Esophagus muscularis mucosa (tissue), 4 donors: ENCODE measurements around the gene TRPV3. TPM values are rescaled to one million over a fixed set of nuclear protein-coding genes. Genes with fewer than 3 reads are reported as not detected.

Experiments used
- DNase-seq: peaks from one replicate; pipeline ENCODE4 v3.0.0-alpha.2; 2017; ENCODE audit errors: extremely low spot score
- H3K27ac ChIP-seq, 4 donors: fragments of 200-600 bp; sonication (generic); replicated peaks in 1 of 4; 1 replicate in 3 of 4; 2 replicates in 1 of 4; pipeline ENCODE4 v1.5.1; 2016 to 2019; ENCODE audit warnings: mild to moderate bottlenecking in 1 of 4
- H3K27me3 ChIP-seq, 4 donors: fragments of 200-600 bp; sonication (generic); one replicate each; pipeline versions ENCODE4 v1.5.1 to v1.6.0; 2016 to 2019
- H3K36me3 ChIP-seq, 4 donors: fragments of 200-600 bp; sonication (generic); one replicate each; pipeline ENCODE4 v1.5.1; 2016 to 2019
- H3K4me1 ChIP-seq, 4 donors: fragments of 200-600 bp; sonication (generic); one replicate each; pipeline ENCODE4 v1.5.1; 2016 to 2019
- H3K4me3 ChIP-seq, 4 donors: fragments of 200-600 bp; sonication (generic); 1 replicate in 2 of 4; 2 replicates in 2 of 4; pipeline ENCODE4 v1.5.1; 2016 to 2019; ENCODE audit warnings: mild to moderate bottlenecking in 4 of 4, moderate library complexity in 1 of 4
- H3K9me3 ChIP-seq, 4 donors: fragments of 200-600 bp; sonication (generic); 1 replicate in 3 of 4; 2 replicates in 1 of 4; pipeline ENCODE4 v1.5.1; 2016 to 2019
- CTCF ChIP-seq, 3 experiments: fragments of 200-600 bp in 2 of 3; fragments of 450-650 bp in 1 of 3; sonication (generic) in 2 of 3; IDR thresholded peaks; one replicate each; pipeline ENCODE4 v1.5.1; 2017 to 2019; ENCODE audit warnings: antibody characterized with exemption in 3 of 3, mild to moderate bottlenecking in 2 of 3, moderate library complexity in 1 of 3
- EP300 ChIP-seq: sonication (generic); formaldehyde crosslinking; IDR thresholded peaks from one replicate; pipeline ENCODE4 v1.6.1; 2017; ENCODE audit warnings: antibody characterized with exemption
- POLR2A ChIP-seq: fragments of 450-650 bp; IDR thresholded peaks from one replicate; pipeline ENCODE4 v1.6.1; 2017; ENCODE audit warnings: antibody characterized with exemption, moderate library complexity, mild to moderate bottlenecking, low read depth
- POLR2AphosphoS5 ChIP-seq, 2 donors: sonication (generic); formaldehyde crosslinking; IDR thresholded peaks; one replicate each; pipeline ENCODE4 v1.6.1; 2017; ENCODE audit warnings: antibody characterized with exemption in 2 of 2
- WGBS: methylation state at CpG from one replicate; pipeline ENCODE4 v1.1.5; 2018; 5-methylcytosine and 5-hydroxymethylcytosine counted together
- intact Hi-C: fragments of 100-400 bp; cut with DNase I; formaldehyde crosslinking; loops from one replicate; pipeline ENCODE4 v1.15.1; 2023
- total RNA-seq, 4 donors: library from RNA; depleted of rRNA; stranded (reverse); fragments of >200 nt; gene quantifications; one replicate each; pipeline versions ENCODE4 v1.1.0 to v1.2.1, GENCODE V29; 2016

The TRPV3 gene
- total RNA-seq, 4 donors from 2014 or later = 0.26 to 0.83 (median 0.45) TPM

GRCh38 chr17:3533752-3534151 is 23.9 kb downstream of the TRPV3 start:
- DNase-seq = no peak
- no peaks in the 10 kb centered on the region for H3K36me3 ChIP-seq
- intact Hi-C loops = no loop called here
- H3K27ac ChIP-seq = no peak overlapping the region
- H3K27me3 ChIP-seq = peaks cover 0 to 75% (median 2%) of the 10 kb centered on the region in 4 donors
- TF ChIP-seq EP300 = no peak
- no peak for TF ChIP-seq CTCF (IDR thresholded peaks at IDR 0.05)
- no peak for TF ChIP-seq POLR2A
- no peak for TF ChIP-seq POLR2AphosphoS5 (IDR thresholded peaks at IDR 0.05)
- WGBS = 93% methylated on average over 5 of the region's 5 CpGs
- H3K9me3 ChIP-seq = no peaks in the 10 kb centered on the region
- peaks cover 0 to 12% (median 10%) of the 10 kb centered on the region in 4 donors for H3K4me1 ChIP-seq
- no peak overlapping the region for H3K4me3 ChIP-seq

DNA sequence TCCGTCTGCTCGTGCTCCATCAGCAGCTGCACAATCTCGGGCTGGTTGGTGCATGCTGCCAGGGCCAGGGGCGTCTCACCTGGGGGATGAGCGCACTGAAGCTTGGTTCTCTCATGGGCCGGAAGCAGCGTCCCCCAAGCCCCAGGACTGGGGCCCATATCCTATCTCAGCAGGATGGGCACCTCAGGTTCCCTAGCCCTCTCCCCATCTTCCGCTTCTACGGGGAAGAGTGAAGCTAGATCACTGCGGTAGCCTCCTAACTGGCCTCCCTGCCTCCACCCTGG is 24.8 kb downstream of the TRPV3 start:
- H3K36me3 ChIP-seq = no peaks in the 10 kb centered on the region
- 85% methylated on average over 10 of the region's 10 CpGs for WGBS
- no peak overlapping the region for H3K4me3 ChIP-seq
- no peak for DNase-seq
- H3K27me3 ChIP-seq = peaks cover 0 to 78% (median 2%) of the 10 kb centered on the region in 4 donors
- peaks cover 0 to 12% (median 10%) of the 10 kb centered on the region in 4 donors for H3K4me1 ChIP-seq
- no peaks in the 10 kb centered on the region for H3K9me3 ChIP-seq
- TF ChIP-seq POLR2AphosphoS5 (IDR thresholded peaks at IDR 0.05) (no peak), CTCF (IDR thresholded peaks at IDR 0.05) (no peak), POLR2A (no peak), EP300 (no peak)
- peak overlapping the region in 1 of 4 donors; percentile 41 for H3K27ac ChIP-seq
- intact Hi-C loops = no loop called here

GRCh38 chr17:3532106-3532858 is 25.3 kb downstream of the TRPV3 start:
- intact Hi-C loops = no loop called here
- no peak for DNase-seq
- H3K4me1 ChIP-seq = peaks cover 0 to 12% (median 10%) of the 10 kb centered on the region in 4 donors
- H3K36me3 ChIP-seq = no peaks in the 10 kb centered on the region
- WGBS = 92% methylated on average over 25 of the region's 36 CpGs
- H3K9me3 ChIP-seq = no peaks in the 10 kb centered on the region
- peaks cover 0 to 78% (median 2%) of the 10 kb centered on the region in 4 donors for H3K27me3 ChIP-seq
- TF ChIP-seq CTCF (IDR thresholded peaks at IDR 0.05) = no peak
- TF ChIP-seq EP300 = no peak
- no peak for TF ChIP-seq POLR2A
- no peak for TF ChIP-seq POLR2AphosphoS5 (IDR thresholded peaks at IDR 0.05)
- peak overlapping the region in 3 of 4 donors; percentile 41 to 60 (median 49) for H3K27ac ChIP-seq
- no peak overlapping the region for H3K4me3 ChIP-seq

DNA sequence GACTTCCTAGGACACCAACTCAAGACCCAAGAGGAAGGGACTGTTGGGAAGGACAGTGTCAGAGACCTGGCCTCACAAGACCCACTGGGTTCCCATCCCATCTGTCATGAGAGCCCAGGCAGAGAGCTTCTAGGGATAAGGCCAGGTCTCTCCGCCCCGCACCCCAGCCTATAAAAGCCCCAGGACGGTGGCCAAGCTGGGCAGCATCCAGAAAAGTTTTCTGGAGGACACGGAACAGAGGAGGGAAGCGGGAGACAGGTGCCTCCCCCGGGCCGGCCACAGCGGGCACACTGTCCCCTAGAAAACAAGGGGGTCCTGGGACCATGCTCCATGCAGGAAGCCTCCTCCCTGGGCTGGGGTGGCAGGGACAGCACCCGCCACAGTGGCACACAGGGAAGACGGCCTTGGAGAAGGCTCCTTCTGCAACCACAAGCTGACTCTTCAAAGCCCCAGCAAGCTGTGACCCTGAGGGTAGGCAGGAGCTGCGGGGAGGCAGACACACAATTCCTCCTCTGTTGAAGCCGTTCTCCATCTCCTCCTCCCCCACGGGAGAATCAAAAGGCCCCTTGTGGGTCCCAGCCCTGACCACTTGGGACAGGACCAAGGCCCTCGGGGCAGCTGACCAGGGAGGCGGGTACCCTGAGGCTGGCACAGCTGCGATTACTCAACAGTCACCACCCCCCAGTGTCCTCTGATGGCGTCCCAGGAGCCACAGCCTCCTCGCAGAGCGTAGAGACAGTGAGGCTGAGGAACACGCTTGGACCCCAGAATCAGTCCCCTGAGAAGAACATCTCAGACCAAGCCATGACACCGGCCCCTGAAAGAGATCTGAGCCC is 26.1 kb downstream of the TRPV3 start:
- TF ChIP-seq POLR2AphosphoS5 (IDR thresholded peaks at IDR 0.05) (no peak), CTCF (IDR thresholded peaks at IDR 0.05) (no peak), POLR2A (no peak), EP300 (no peak)
- Histone ChIP-seq H3K9me3 (no peaks in the 10 kb centered on the region), H3K27ac (peak overlapping the region; percentile 41 to 60 (median 48)), H3K4me3 (no peak overlapping the region), H3K4me1 (peaks cover 0 to 12% (median 10%) of the 10 kb centered on the region in 4 donors), H3K27me3 (peaks cover 0 to 79% (median 2%) of the 10 kb centered on the region in 4 donors), H3K36me3 (no peaks in the 10 kb centered on the region)
- DNase-seq = no peak
- 73% methylated on average over 15 of the region's 21 CpGs for WGBS
- intact Hi-C loops = no loop called here
